Activated CD4-positive, alpha-beta T cell treated with anti-CD3 and anti-CD28 coated beads, Interleukin-2, Interleukin-4, amounts not matched to agents 100 ng/mL and 50 ng/mL, durations not matched to agents 16 hours and 8 hours (primary cell): ENCODE data around the gene GALNT2.

Source experiments
- DNase-seq: peaks from one replicate; pipeline ENCODE4 v3.0.0-alpha.2; 2020; ENCODE audit warnings: low spot score

The GALNT2 gene

GRCh38 chr1:230072296-230072695 lies 5.3 kb downstream of the GALNT2 start:
- no peak for DNase-seq

GRCh38 chr1:230072866-230073265 lies 5.8 kb downstream of the GALNT2 start:
- no peak for DNase-seq

DNA sequence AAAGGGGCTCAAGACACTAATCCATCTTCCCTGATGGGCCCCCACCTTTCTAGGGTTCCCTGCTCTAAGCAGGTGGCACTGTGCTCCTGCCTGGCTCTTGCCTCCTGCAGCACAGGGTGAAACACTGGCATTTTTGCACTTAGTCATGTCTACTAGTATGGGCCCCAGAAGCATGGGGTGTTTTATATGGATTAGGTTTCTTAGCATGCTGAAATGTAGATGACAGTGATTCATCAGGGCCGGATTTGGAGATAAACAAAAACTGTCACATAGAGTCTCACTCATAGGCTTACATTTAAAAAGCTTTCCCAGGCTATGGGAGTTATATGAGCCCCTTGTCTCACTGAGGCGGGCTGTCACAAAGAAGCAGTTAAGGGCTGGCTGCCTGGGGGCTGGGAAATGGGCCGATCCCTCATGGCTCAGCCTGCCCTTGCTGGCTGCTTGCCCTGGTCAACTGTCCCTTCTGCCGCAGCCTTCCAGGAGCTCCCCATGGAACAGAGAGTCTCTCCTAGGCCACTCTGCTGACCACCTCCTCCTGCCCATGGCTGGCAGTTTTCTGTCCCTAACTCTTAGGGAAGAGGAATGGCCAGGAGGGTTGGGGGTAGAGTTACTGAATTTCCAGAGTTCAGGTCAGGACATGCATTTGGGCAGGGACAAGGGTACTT lies 6.5 kb downstream of the GALNT2 start:
- DNase-seq = no peak

DNA sequence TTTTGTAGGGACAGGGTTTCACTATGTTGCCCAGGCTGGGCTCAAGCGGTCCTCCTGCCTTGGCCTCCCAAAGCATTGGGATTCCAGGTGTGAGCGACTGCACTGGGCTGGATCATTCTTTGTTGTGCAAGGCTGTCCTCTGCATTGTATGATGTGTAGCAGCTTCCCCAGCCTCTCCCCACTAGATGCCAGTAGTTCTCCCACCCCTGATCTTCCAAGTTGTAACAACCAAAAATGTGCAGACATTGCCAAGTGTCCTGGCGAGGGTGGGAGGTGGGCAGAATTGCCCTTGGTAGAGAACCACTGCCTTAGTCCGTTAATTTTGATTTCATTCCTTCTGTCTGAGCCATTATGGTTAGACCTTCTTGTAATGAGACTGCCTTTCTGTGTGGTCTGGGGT lies 7.2 kb downstream of the GALNT2 start:
- DNase-seq = no peak

DNA sequence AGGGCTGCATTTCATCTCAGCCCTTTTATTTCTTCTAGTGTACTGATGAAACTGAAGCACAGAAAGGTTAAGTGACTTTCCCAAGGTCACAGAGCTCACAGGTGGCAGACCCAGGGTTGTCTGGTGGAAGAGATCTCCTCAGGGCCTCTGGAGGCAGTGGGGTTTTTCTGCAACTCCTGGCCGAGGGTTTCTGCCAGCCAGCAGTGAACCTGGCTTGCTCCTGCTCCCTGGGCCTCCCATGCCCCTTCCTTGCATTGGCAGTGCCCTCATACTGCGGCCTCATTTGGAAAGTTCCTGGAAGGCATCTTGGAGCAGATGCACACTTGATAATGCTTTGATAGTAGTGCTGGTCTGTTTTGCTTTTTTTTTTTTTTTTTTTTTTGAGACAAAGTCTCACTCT lies 7.7 kb downstream of the GALNT2 start:
- DNase-seq = no peak

GRCh38 chr1:230076121-230076520 lies 9.1 kb downstream of the GALNT2 start:
- no peak for DNase-seq

- DNase-seq = no peak
These were observed 10.0 kb downstream of the GALNT2 start for GRCh38 chr1:230077011-230077410.

- DNase-seq = no peak
These were observed 10.6 kb downstream of the GALNT2 start for GRCh38 chr1:230077436-230078213.

- DNase-seq = no peak
These were observed 12.4 kb downstream of the GALNT2 start for GRCh38 chr1:230079199-230080024.

GRCh38 chr1:230080822-230081221 lies 13.8 kb downstream of the GALNT2 start:
- no peak for DNase-seq

GRCh38 chr1:230081751-230082150 lies 14.7 kb downstream of the GALNT2 start:
- DNase-seq = no peak

- no peak for DNase-seq
These were observed 15.2 kb downstream of the GALNT2 start for GRCh38 chr1:230082211-230082610.

GRCh38 chr1:230083053-230083452 lies 16.0 kb downstream of the GALNT2 start:
- DNase-seq = no peak

- no peak for DNase-seq
These were observed 16.8 kb downstream of the GALNT2 start for GRCh38 chr1:230083746-230084407.

DNA sequence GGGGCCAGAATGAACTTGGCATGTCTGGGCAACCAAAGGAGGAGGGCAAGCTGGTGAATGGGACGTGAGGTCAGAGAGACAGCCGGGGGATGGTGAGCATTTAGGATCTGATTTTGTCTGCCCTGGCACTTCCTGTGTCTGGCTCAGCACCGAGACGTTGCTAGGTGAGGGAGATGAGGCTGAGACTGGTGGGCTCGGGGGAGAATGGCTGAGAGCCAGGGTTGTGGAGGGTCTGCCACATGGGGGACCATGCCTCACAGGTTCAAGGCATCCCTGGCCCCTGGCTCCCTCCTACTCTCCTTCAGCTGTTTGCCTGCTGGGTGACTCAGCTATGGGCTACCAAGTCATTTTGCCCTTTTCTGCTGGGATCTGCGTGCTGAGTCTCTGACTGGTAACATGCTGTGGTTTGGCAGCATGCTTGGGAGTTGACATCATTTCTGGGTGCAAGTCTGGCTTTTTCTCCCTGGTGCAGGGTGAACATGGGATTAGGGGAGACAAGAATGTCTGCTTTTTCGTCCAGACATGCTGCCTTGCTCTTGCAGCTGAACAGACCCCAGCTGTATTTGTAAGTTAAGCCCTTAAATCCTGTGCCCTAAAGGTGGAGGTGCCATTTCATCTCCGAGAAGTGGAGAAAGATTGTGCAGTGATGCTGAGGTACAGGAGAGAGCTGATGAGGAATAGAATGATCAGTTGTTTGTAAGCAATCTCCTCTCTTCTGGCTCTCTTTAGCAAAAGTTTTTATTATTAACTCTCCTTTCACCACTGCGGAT lies 17.6 kb downstream of the GALNT2 start:
- peak; percentile 86 for DNase-seq

GRCh38 chr1:230085178-230085515 lies 18.1 kb downstream of the GALNT2 start:
- no peak for DNase-seq

- DNase-seq = no peak
These were observed 19.1 kb downstream of the GALNT2 start for GRCh38 chr1:230086151-230086550.

DNA sequence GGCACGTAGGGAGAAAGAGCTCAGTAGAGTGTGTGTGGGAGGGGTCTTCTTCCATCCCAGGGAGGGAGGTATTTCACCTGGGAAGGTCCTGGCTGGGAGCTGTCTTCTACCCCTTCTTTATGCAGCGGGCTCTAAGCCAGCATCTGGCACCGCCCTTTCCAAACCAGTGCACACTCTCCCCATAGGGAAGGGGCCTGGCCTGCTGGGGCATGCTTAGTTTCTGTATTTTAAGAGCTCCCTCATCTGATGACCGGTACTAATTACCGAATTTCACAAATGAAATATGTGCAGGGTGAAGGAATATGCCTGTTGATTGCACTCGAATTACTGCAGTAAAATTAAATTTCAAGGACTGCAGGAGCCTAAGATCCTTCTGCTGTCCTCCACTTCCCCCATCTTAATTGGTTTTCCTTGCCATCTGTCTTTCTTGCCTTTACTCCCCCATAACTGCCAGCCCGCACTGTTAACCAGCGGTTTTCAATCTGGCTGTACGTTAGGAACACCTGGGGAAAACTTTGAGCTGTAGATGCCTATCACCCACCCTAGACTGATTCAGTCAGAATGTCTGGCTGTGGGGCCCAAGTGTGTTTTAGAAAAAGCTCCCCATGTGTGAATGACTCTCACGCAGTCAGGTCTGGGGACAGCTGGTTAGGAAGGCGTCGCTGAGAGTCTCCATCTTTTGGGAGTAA lies 20.1 kb downstream of the GALNT2 start:
- DNase-seq = no peak

DNA sequence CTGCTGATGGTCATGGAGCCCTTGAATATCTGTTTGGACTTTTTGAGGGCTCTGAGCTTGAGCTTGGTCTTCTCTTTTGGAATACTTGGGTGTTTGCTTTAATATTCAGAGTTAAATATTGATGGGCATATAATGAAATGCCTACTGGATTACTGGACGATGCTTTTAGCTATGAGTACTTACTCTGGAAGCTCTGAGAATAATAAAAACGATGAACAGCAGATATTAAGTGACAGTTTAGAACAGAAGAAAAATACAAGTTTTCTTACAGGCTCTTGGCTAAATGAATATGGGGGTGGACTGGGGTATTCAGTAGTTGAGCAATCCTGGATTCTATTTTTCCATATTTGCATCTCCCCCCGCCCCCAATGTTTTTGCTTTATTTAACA lies 20.7 kb downstream of the GALNT2 start:
- DNase-seq = no peak

DNA sequence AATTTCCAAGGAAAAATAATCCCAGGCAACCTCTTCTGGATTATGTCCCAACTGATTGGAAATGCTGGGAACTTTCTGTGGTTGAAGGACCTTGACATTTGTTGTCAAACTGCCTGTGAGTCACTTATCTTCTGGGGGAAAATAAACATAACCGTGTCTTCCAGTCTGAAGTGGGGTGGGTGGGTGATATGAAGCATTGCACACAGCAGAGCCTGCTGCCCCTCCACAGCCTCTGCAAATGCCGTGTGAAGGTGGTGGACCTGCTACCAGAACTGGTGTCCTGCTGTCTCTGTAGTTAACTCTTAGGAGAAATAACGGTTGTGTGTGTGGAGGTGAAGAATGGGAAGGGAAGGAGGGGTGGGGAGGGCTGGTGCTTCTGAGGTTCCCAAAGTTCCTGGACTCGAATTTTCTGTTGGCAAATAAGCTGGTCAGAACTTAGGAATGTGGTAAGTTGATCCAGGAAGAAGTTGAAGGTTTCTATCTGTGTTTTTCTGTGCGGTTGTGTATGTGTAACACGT lies 23.2 kb downstream of the GALNT2 start:
- no peak for DNase-seq
